Cortex of kidney (tissue), 1 donor: ENCODE results near the gene TPCN1.

Experiments
- DNase-seq: peaks from one replicate; lab custom pipeline; 2025; lab: John Stamatoyannopoulos, UW

The TPCN1 gene

GRCh38 chr12:113310489-113310888 lies 89.2 kb downstream of the TPCN1 start:
- no peak for DNase-seq

- no peak for DNase-seq
Observed at GRCh38 chr12:113314121-113314529, 92.9 kb downstream of the TPCN1 start.

GRCh38 chr12:113315358-113315757 lies 94.1 kb downstream of the TPCN1 start:
- DNase-seq = no peak

GRCh38 chr12:113316155-113316554 lies 94.9 kb downstream of the TPCN1 start:
- DNase-seq = no peak

- DNase-seq = no peak
Observed at GRCh38 chr12:113317122-113317521, 95.9 kb downstream of the TPCN1 start.

GRCh38 chr12:113318046-113318656 lies 96.9 kb downstream of the TPCN1 start:
- DNase-seq = no peak

- DNase-seq = no peak
Observed at GRCh38 chr12:113318900-113319628, 97.8 kb downstream of the TPCN1 start.

GRCh38 chr12:113320401-113320800 lies 99.1 kb downstream of the TPCN1 start:
- no peak for DNase-seq

- DNase-seq = no peak
Observed at GRCh38 chr12:113322343-113322742, 101.1 kb downstream of the TPCN1 start.

- no peak for DNase-seq
Observed at GRCh38 chr12:113325916-113326315, 104.7 kb downstream of the TPCN1 start.

GRCh38 chr12:113326775-113327395 lies 105.6 kb downstream of the TPCN1 start:
- DNase-seq = no peak

GRCh38 chr12:113328368-113328889 lies 107.2 kb downstream of the TPCN1 start:
- no peak for DNase-seq

GRCh38 chr12:113329022-113329790 lies 107.9 kb downstream of the TPCN1 start:
- DNase-seq = no peak

- DNase-seq = no peak
Observed at GRCh38 chr12:113329791-113330417, 108.6 kb downstream of the TPCN1 start.

- no peak for DNase-seq
Observed at GRCh38 chr12:113330505-113330904, 109.2 kb downstream of the TPCN1 start.

GRCh38 chr12:113332688-113333417 lies 111.6 kb downstream of the TPCN1 start:
- no peak for DNase-seq

- no peak for DNase-seq
Observed at GRCh38 chr12:113333418-113333750, 112.1 kb downstream of the TPCN1 start.

GRCh38 chr12:113333877-113334785 lies 112.9 kb downstream of the TPCN1 start:
- no peak for DNase-seq

GRCh38 chr12:113334786-113335539 lies 113.7 kb downstream of the TPCN1 start, which contains the start of gene SLC8B1:
SLC8B1 (minus strand) TSS chr12:113335109; CDS start chr12:113332878, 2,231 bp downstream.
- DNase-seq = peak; percentile 39
